Testis (tissue), 3 donors: Measurements from ENCODE around the gene MYO5B. TPM values are rescaled to one million over a fixed set of nuclear protein-coding genes. Genes with fewer than 3 reads are reported as not detected.

ENCODE experiments used
- DNase-seq: peaks from one replicate; pipeline ENCODE4 v3.0.0-alpha.2; 2019
- H3K27ac ChIP-seq, 2 donors: fragments of 200-600 bp; sonication (generic); one replicate each; pipeline ENCODE4 v1.5.1; 2019
- H3K27me3 ChIP-seq: fragments of 200-600 bp; sonication (generic); one replicate; pipeline ENCODE4 v1.5.1; 2019
- H3K36me3 ChIP-seq: fragments of 200-600 bp; sonication (generic); one replicate; pipeline ENCODE4 v1.5.1; 2017; ENCODE audit warnings: low read depth; ENCODE audit errors: missing control alignments
- H3K4me1 ChIP-seq: fragments of 200-600 bp; sonication (generic); one replicate; pipeline ENCODE4 v1.5.1; 2019
- H3K4me3 ChIP-seq, 2 donors: fragments of 200-600 bp; sonication (generic); one replicate each; pipeline ENCODE4 v1.5.1; 2017 to 2019
- H3K9me3 ChIP-seq: fragments of 200-600 bp; sonication (generic); one replicate; pipeline ENCODE4 v1.5.1; 2017
- CTCF ChIP-seq, 3 experiments: fragments of 450-650 bp in 2 of 3; fragments of 200-600 bp in 1 of 3; sonication (generic) in 1 of 3; IDR thresholded peaks; one replicate each; pipeline ENCODE4 v1.5.1; 2016 to 2019; ENCODE audit warnings: antibody characterized with exemption in 3 of 3, mild to moderate bottlenecking in 2 of 3, moderate library complexity in 1 of 3
- POLR2A ChIP-seq: fragments of 450-650 bp; IDR thresholded peaks from one replicate; pipeline ENCODE4 v1.6.1; 2017; ENCODE audit warnings: antibody characterized with exemption, mild to moderate bottlenecking, moderate library complexity
- WGBS, 2 donors: methylation state at CpG; one replicate each; pipeline ENCODE4 v1.1.5; 2018; 5-methylcytosine and 5-hydroxymethylcytosine counted together
- intact Hi-C: fragments of 100-400 bp; cut with DNase I; formaldehyde crosslinking; loops from one replicate; pipeline ENCODE4 v1.15.1; 2023; ENCODE audit warnings: low total_unique reads
- polyA plus RNA-seq: library from polyadenylated mRNA; stranded (reverse); fragments of 350-450 nt; fragmentation: Illumina TruSeq; extraction: RNeasy Lipid Tissue Mini Kit (QIAGEN cat#74804); gene quantifications from one replicate; pipeline ENCODE4 v1.2.3, GENCODE V29; 2014; ENCODE audit warnings: low read depth, low replicate concordance; ENCODE audit not compliant: insufficient read depth
- total RNA-seq, 2 donors: library from RNA; depleted of rRNA; stranded (reverse); fragments of >200 nt; gene quantifications; one replicate each; pipeline ENCODE4 v1.2.3, GENCODE V29; 2016

Gene MYO5B
- total and polyA plus RNA-seq, 3 donors from 2014 or later: 24.8 to 31.8 (median 26.1) TPM

GRCh38 chr18:50053111-50053510, 141.8 kb downstream of the MYO5B start:
- no peak for TF ChIP-seq CTCF (IDR thresholded peaks at IDR 0.05)
- no peak for TF ChIP-seq POLR2A
- no peak for DNase-seq
- Histone ChIP-seq H3K27ac (no peak overlapping the region), H3K9me3 (no peaks in the 10 kb centered on the region), H3K4me1 (no peaks in the 10 kb centered on the region), H3K36me3 (no peaks in the 10 kb centered on the region), H3K4me3 (no peak overlapping the region), H3K27me3 (no peaks in the 10 kb centered on the region)
- 69 to 81% methylated on average over 4 to 5 of the region's 5 CpGs for WGBS, 2 donors
- intact Hi-C loops: no loop called here

- Histone ChIP-seq H3K27me3 (no peaks in the 10 kb centered on the region), H3K27ac (no peak overlapping the region), H3K4me3 (no peak overlapping the region), H3K4me1 (no peaks in the 10 kb centered on the region), H3K9me3 (no peaks in the 10 kb centered on the region), H3K36me3 (no peaks in the 10 kb centered on the region)
- peak in 1 of 3 experiments; percentile 19 for TF ChIP-seq CTCF (IDR thresholded peaks at IDR 0.05)
- TF ChIP-seq POLR2A: no peak
- intact Hi-C loops: no loop called here
- no peak for DNase-seq
Measured at GRCh38 chr18:50051288-50051687, 143.7 kb downstream of the MYO5B start.

DNA sequence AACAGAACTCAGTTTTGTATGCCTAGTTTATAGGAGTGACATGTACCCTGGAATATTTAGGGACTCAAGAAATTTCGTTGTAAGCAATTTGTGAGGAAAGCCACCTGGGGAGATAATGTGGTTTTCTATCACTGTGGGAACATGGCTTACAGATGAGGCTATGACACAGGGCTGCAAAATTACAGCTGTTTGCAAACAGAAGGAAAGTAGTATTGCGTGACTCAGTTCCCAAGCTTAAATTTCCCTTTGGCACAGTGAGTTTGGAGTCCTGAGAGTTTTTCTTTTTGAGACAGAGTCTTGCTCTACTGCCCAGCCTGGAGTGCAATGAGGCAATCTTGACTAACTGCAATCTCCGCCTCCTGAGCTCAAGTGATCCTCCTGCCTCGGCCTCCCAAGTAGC, 149.8 kb downstream of the MYO5B start:
- Histone ChIP-seq H3K4me3 (no peak overlapping the region), H3K4me1 (no peaks in the 10 kb centered on the region), H3K27ac (no peak overlapping the region), H3K36me3 (no peaks in the 10 kb centered on the region), H3K27me3 (no peaks in the 10 kb centered on the region), H3K9me3 (no peaks in the 10 kb centered on the region)
- 77 to 85% methylated on average over 4 of the region's 4 CpGs for WGBS, 2 donors
- no peak for DNase-seq
- intact Hi-C loops: no loop called here
- TF ChIP-seq CTCF (IDR thresholded peaks at IDR 0.05) (no peak), POLR2A (no peak)

GRCh38 chr18:50044402-50044801, 150.5 kb downstream of the MYO5B start:
- TF ChIP-seq CTCF (IDR thresholded peaks at IDR 0.05) (no peak), POLR2A (no peak)
- H3K9me3 ChIP-seq: no peaks in the 10 kb centered on the region
- no peak overlapping the region for H3K4me3 ChIP-seq
- no peaks in the 10 kb centered on the region for H3K27me3 ChIP-seq
- no peak overlapping the region for H3K27ac ChIP-seq
- no peaks in the 10 kb centered on the region for H3K36me3 ChIP-seq
- H3K4me1 ChIP-seq: no peaks in the 10 kb centered on the region
- 63 to 70% methylated on average over 3 of the region's 3 CpGs for WGBS, 2 donors
- intact Hi-C loops: no loop called here
- no peak for DNase-seq

DNA sequence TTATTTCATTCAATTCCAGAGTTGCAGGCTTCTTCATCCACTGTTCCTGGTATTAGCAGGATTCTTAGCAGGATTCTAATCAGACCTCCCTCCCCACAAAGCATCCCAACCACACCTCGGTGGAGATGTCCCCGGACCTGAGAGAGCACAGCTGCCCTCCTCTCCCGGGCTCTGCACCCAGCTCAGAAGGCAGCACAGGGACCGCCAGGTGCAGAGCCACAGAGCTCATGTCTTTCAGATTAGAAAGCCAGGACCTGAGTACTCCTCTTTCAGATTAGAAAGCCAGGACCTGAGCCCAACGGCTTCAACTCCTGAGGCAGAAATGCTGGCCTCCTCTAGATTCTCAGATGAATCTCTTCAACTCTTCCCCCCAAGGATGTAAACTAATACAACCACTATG, 152.3 kb downstream of the MYO5B start:
- 74% methylated on average over 5 of the region's 5 CpGs for WGBS, 2 donors
- no peaks in the 10 kb centered on the region for H3K36me3 ChIP-seq
- intact Hi-C loops: no loop called here
- no peaks in the 10 kb centered on the region for H3K27me3 ChIP-seq
- TF ChIP-seq POLR2A (no peak), CTCF (IDR thresholded peaks at IDR 0.05) (no peak)
- no peak for DNase-seq
- H3K27ac ChIP-seq: no peak overlapping the region
- H3K9me3 ChIP-seq: no peaks in the 10 kb centered on the region
- H3K4me3 ChIP-seq: no peak overlapping the region
- H3K4me1 ChIP-seq: no peaks in the 10 kb centered on the region
